Smooth muscle cell (in vitro differentiated cells): ENCODE data around the gene GPATCH8. TPM values are rescaled to one million over a fixed set of nuclear protein-coding genes. Genes with fewer than 3 reads are reported as not detected.

Experiments
- DNase-seq: peaks from one replicate; lab custom pipeline; 2025; ENCODE audit not compliant: unreplicated experiment; lab: John Stamatoyannopoulos, UW
- H2AFZ ChIP-seq: fragments of 200-600 bp; sonication (generic); 2 replicates; pipeline ENCODE4 v1.6.0; 2016; ENCODE audit warnings: antibody characterized with exemption, low read depth, mild to moderate bottlenecking
- H3F3A ChIP-seq: fragments of 200-600 bp; sonication (generic); 2 replicates; pipeline ENCODE4 v1.6.0; 2017; ENCODE audit warnings: antibody characterized with exemption, low read depth
- H3K27ac ChIP-seq: fragments of 200-600 bp; sonication (generic); 2 replicates; pipeline ENCODE4 v1.5.1; 2016; ENCODE audit warnings: low read depth, mild to moderate bottlenecking
- H3K27me3 ChIP-seq: fragments of 200-600 bp; sonication (generic); 2 replicates; pipeline ENCODE4 v1.6.1; 2016; ENCODE audit warnings: low read depth, mild to moderate bottlenecking
- H3K36me3 ChIP-seq: fragments of 200-600 bp; sonication (generic); 2 replicates; pipeline ENCODE4 v1.5.1; 2016; ENCODE audit warnings: low read depth
- H3K4me1 ChIP-seq: fragments of 200-600 bp; sonication (generic); 2 replicates; pipeline ENCODE4 v1.5.1; 2016; ENCODE audit warnings: low read depth
- H3K4me2 ChIP-seq: fragments of 200-600 bp; sonication (generic); 2 replicates; pipeline ENCODE4 v1.6.0; 2016; ENCODE audit warnings: mild to moderate bottlenecking
- H3K4me3 ChIP-seq: fragments of 200-600 bp; sonication (generic); 2 replicates; pipeline ENCODE4 v1.5.1; 2016; ENCODE audit warnings: mild to moderate bottlenecking
- H3K79me2 ChIP-seq: fragments of 200-600 bp; sonication (generic); 2 replicates; pipeline ENCODE4 v1.6.0; 2016; ENCODE audit warnings: low read depth, mild to moderate bottlenecking
- H3K9ac ChIP-seq: fragments of 200-600 bp; sonication (generic); 2 replicates; pipeline ENCODE4 v1.6.0; 2016; ENCODE audit warnings: low read depth
- H3K9me3 ChIP-seq: fragments of 200-600 bp; sonication (generic); replicated peaks from 2 replicates; pipeline ENCODE4 v1.5.1; 2016; ENCODE audit warnings: low read depth
- H4K20me1 ChIP-seq: fragments of 200-600 bp; sonication (generic); 2 replicates; pipeline ENCODE4 v1.6.0; 2016; ENCODE audit warnings: low read depth
- WGBS: methylation state at CpG from one replicate; pipeline ENCODE4 v1.1.7; 2016; ENCODE audit warnings: low lambda C conversion rate; 5-methylcytosine and 5-hydroxymethylcytosine counted together
- polyA plus RNA-seq: library from polyadenylated mRNA; unstranded; fragments of >200 nt; fragmentation: Nextera tagmentation; extraction: Ambion mirVana; gene quantifications from 2 replicates; pipeline ENCODE4 v1.2.1, GENCODE V29; 2016
- total RNA-seq: library from RNA; depleted of rRNA; stranded (reverse); fragments of >200 nt; gene quantifications from 2 replicates; pipeline ENCODE4 v1.2.3, GENCODE V29; 2014
- TF ChIP-seq, protein P1 (sequence below): fragments of 200-600 bp; sonication (generic); IDR thresholded peaks from 2 replicates; pipeline ENCODE4 v1.5.1; 2017; ENCODE audit warnings: borderline replicate concordance, mild to moderate bottlenecking, antibody characterized with exemption; ENCODE audit not compliant: insufficient read depth, poor library complexity, severe bottlenecking

Gene GPATCH8
- total and polyA plus RNA-seq, 2 experiments from 2014 or later: 17.6 to 25.0 TPM

DNA sequence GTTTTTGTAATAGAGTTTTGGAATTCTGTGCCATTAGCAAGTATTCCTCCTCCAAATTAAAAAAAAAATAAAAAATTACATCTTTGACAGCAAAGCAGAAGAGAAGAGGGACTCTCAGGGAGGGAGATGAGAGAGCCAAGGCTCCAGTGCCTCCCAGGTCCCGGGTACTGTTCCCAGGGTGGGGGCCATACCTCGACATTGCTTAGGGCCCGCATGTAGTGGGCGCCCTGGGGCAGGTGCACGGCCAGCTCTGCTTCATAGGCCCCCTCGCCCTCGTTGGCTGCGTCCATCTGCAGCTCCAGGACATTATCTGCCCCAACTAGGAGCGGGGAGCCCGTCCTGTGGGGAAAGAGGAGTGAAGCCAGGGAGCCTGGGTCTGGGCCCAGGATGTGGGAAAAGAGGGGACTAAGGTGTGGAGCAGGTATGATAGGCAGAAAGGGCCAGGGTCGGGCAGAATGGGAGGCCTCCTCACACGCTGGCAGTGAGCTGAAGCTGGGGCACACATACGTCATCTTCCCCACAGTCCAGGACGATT is 125.0 kb downstream of the GPATCH8 start:
- no peaks in the 10 kb centered on the region for H3K36me3 ChIP-seq
- no peaks in the 10 kb centered on the region for H3K9me3 ChIP-seq
- TF ChIP-seq, protein P1, sequence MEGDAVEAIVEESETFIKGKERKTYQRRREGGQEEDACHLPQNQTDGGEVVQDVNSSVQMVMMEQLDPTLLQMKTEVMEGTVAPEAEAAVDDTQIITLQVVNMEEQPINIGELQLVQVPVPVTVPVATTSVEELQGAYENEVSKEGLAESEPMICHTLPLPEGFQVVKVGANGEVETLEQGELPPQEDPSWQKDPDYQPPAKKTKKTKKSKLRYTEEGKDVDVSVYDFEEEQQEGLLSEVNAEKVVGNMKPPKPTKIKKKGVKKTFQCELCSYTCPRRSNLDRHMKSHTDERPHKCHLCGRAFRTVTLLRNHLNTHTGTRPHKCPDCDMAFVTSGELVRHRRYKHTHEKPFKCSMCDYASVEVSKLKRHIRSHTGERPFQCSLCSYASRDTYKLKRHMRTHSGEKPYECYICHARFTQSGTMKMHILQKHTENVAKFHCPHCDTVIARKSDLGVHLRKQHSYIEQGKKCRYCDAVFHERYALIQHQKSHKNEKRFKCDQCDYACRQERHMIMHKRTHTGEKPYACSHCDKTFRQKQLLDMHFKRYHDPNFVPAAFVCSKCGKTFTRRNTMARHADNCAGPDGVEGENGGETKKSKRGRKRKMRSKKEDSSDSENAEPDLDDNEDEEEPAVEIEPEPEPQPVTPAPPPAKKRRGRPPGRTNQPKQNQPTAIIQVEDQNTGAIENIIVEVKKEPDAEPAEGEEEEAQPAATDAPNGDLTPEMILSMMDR: no peak
- H3K27ac ChIP-seq: no peak overlapping the region
- no peak for DNase-seq
- H4K20me1 ChIP-seq: no peaks in the 10 kb centered on the region
- no peak overlapping the region for H3K4me3 ChIP-seq
- no peaks in the 10 kb centered on the region for H3K27me3 ChIP-seq
- H2AFZ ChIP-seq: no peak overlapping the region
- no peaks in the 10 kb centered on the region for H3F3A ChIP-seq
- no peak overlapping the region for H3K4me2 ChIP-seq
- H3K4me1 ChIP-seq: no peaks in the 10 kb centered on the region
- H3K79me2 ChIP-seq: no peaks in the 10 kb centered on the region
- WGBS: 86% methylated on average over 14 of the region's 14 CpGs
- H3K9ac ChIP-seq: no peak overlapping the region

GRCh38 chr17:44376779-44377178 is 126.4 kb downstream of the GPATCH8 start:
- Histone ChIP-seq H3K36me3 (no peaks in the 10 kb centered on the region), H3K27ac (no peak overlapping the region), H3K79me2 (no peaks in the 10 kb centered on the region), H3K27me3 (no peaks in the 10 kb centered on the region), H3K9me3 (no peaks in the 10 kb centered on the region), H4K20me1 (no peaks in the 10 kb centered on the region), H2AFZ (no peak overlapping the region), H3K4me1 (no peaks in the 10 kb centered on the region), H3K9ac (no peak overlapping the region), H3K4me2 (no peak overlapping the region), H3K4me3 (no peak overlapping the region), H3F3A (no peaks in the 10 kb centered on the region)
- 93% methylated on average over 12 of the region's 12 CpGs for WGBS
- TF ChIP-seq, protein P1: no peak
- no peak for DNase-seq

GRCh38 chr17:44376124-44376523 is 127.1 kb downstream of the GPATCH8 start:
- H4K20me1 ChIP-seq: no peaks in the 10 kb centered on the region
- no peaks in the 10 kb centered on the region for H3K27me3 ChIP-seq
- no peaks in the 10 kb centered on the region for H3K36me3 ChIP-seq
- no peak overlapping the region for H3K9ac ChIP-seq
- no peaks in the 10 kb centered on the region for H3K9me3 ChIP-seq
- H3K4me3 ChIP-seq: no peak overlapping the region
- WGBS: 43% methylated on average over 5 of the region's 5 CpGs
- no peak overlapping the region for H3K27ac ChIP-seq
- no peak for DNase-seq
- TF ChIP-seq, protein P1: peak; percentile 34
- H3K4me2 ChIP-seq: no peak overlapping the region
- no peak overlapping the region for H2AFZ ChIP-seq
- no peaks in the 10 kb centered on the region for H3K79me2 ChIP-seq
- no peaks in the 10 kb centered on the region for H3F3A ChIP-seq
- H3K4me1 ChIP-seq: no peaks in the 10 kb centered on the region
